ENCODE results near the gene RNU6-1.

- peak; percentile 90 for TF ChIP-seq POLR2AphosphoS5 (IDR thresholded peaks at IDR 0.05; ENCODE audit: low read depth)
- no peak for TF ChIP-seq CTCF (IDR thresholded peaks at IDR 0.05; ENCODE audit: insufficient read depth, low read length)
Measured at GRCh38 chr15:67879440-67880129, 39.7 kb upstream of the RNU6-1 start.
